Forelimb muscle (tissue), 1 donor: ENCODE results near the gene TTC39B. TPM values are rescaled to one million over a fixed set of nuclear protein-coding genes. Genes with fewer than 3 reads are reported as not detected.

Experiments used
- DNase-seq: peaks from one replicate; pipeline ENCODE4 v3.0.0-alpha.2; 2013; ENCODE audit warnings: low read depth
- polyA plus RNA-seq: library from polyadenylated mRNA; unstranded; fragments of 120-200 nt; gene quantifications from one replicate; pipeline ENCODE4 v1.2.1, GENCODE V29; 2013; ENCODE audit not compliant: insufficient read length

TTC39B gene
- polyA plus RNA-seq, 1 donor = 1.9 TPM

GRCh38 chr9:15135164-15135792 is 171.7 kb downstream of the TTC39B start:
- DNase-seq = peak; percentile 64

- no peak for DNase-seq
Measured at GRCh38 chr9:15133488-15133887, 173.5 kb downstream of the TTC39B start.

- no peak for DNase-seq
Measured at GRCh38 chr9:15132091-15132490, 174.9 kb downstream of the TTC39B start.

GRCh38 chr9:15131094-15131493 is 175.9 kb downstream of the TTC39B start:
- DNase-seq = no peak

GRCh38 chr9:15127831-15128230 is 179.2 kb downstream of the TTC39B start:
- no peak for DNase-seq

- no peak for DNase-seq
Measured at GRCh38 chr9:15121630-15122029, 185.4 kb downstream of the TTC39B start.

GRCh38 chr9:15116130-15116580 is 190.9 kb downstream of the TTC39B start:
- DNase-seq = no peak

GRCh38 chr9:15115702-15116101 is 191.3 kb downstream of the TTC39B start:
- DNase-seq = no peak

- DNase-seq = no peak
Measured at GRCh38 chr9:15115041-15115440, 192.0 kb downstream of the TTC39B start.

Other genes with a start within 250 kb of the TTC39B start
- 28.2 TPM for gene SNAPC3, start 115.7 kb upstream of the TTC39B start, polyA plus RNA-seq
- gene PSIP1, start 203.8 kb upstream of the TTC39B start, polyA plus RNA-seq = 68.4 TPM
- 2.1 TPM for gene CCDC171, start 245.8 kb upstream of the TTC39B start, polyA plus RNA-seq